ENCODE measurements around the gene NUMB.
A peak's percentile ranks its signal among the peaks of the same experiment; 100 is the strongest.

- TF ChIP-seq EZH2phosphoT487 (IDR thresholded peaks at IDR 0.05; ENCODE audit: low read depth) (no peak), CTCF (IDR thresholded peaks at IDR 0.05; ENCODE audit: low read depth, low read length) (peak; percentile 79)
Measured at GRCh38 chr14:73295198-73295796, 163.0 kb downstream of the NUMB start.

Measured in OCI-LY3 (cell line).